ENCODE measurements around the gene UAP1.

GRCh38 chr1:162566870-162567269, 5.3 kb downstream of the UAP1 start:
- TF ChIP-seq EZH2phosphoT487 (IDR thresholded peaks at IDR 0.05; ENCODE audit: low read length) (no peak), CTCF (IDR thresholded peaks at IDR 0.05; ENCODE audit: low read length) (no peak), EZH2 (optimal IDR thresholded peaks at IDR 0.05; ENCODE audit: low read depth, low read length) (no peak)
